ENCODE results near the gene PRKCSH.
"Not testable (repeated sequence)": the region's sequence is repeated elsewhere in the genome, so short reads cannot be mapped to it uniquely, and the experiment has no call there.

The PRKCSH gene

DNA sequence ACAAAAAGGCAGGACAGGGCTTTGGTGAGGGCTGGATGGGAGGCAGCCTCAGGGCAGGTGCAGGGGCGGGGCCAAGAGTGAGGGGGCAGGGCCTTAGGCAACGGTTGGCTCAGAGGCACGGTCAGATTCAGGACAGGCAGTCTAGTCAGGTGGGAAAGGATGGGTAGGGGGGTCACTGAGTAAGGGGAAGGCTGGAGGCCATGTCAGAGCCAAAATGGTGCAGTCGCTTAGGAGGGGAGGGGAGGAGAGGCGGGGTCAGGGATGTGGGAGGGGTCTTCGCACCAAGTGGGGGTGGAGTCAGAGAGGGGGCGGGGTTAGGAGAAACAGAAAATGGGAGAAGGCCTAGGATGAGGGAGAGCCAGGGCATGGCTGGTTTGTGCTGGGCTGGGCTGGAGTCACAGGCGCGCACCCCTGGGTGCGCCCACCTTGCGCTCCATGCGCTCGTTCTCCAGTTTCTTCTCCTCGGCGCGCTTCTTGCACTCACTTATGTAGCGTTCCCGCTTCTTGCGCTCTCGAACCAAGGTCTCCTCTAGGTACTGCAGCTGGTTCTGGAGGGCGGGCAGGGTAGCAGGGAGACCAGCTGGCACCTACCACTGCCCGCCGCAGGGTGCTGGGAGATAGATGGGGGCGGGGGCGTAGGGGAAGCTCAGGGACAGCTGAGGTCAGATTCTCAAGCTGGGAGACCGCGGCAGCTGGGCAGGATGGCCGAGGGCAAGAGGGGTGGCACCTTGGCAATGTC is 9.5 kb upstream of the PRKCSH start:
- ChIA-PET POLR2A (no interaction called here), CTCF (interaction anchor here (1.1 kb wide), 1 partner anchor 9 kb away, joined by 4 read pairs; the partner anchor contains the start of genes ODAD3 and PRKCSH)
- Histone ChIP-seq H3K27ac (ENCODE audit: extremely low read depth, low read depth, low read length) (no peak overlapping the region), H3K4me3 (ENCODE audit: low read depth, low read length) (no peak overlapping the region), H3K4me1 (ENCODE audit: control insufficient read depth, insufficient read depth, low read length) (no peaks in the 10 kb centered on the region), H3K9me3 (ENCODE audit: control insufficient read depth, insufficient read depth, low read depth, low read length) (no peaks in the 10 kb centered on the region), H3K36me3 (ENCODE audit: control insufficient read depth in 2 of 2, insufficient read depth in 1 of 2, low read length in 2 of 2) (no peaks in the 10 kb centered on the region)
- peak; percentile 43; the same call in 1 of the 2 replicates for TF ChIP-seq PATZ1 (tag by site-specific recombination; IDR thresholded peaks at IDR 0.05)
- no peak for TF ChIP-seq ZBTB7A (tag by site-specific recombination; IDR thresholded peaks at IDR 0.05; ENCODE audit: low read depth)
- TF ChIP-seq SP2 (tag by site-specific recombination; IDR thresholded peaks at IDR 0.05): 0 out of 2 replicates have a peak, but pooled peaks have one; percentile 25
- 0 out of 2 replicates have a peak, but pooled peaks have one; percentile 23 for TF ChIP-seq KLF1 (tag by site-specific recombination; IDR thresholded peaks at IDR 0.05)
- TF ChIP-seq SP3 (tag by site-specific recombination; IDR thresholded peaks at IDR 0.05): 0 out of 2 replicates have a peak, but pooled peaks have one; percentile 31
- no peak for TF ChIP-seq ZBTB21 (tag by site-specific recombination; IDR thresholded peaks at IDR 0.05)

GRCh38 chr19:11426656-11427055 is 8.8 kb upstream of the PRKCSH start:
- POLR2A ChIA-PET: interaction anchor here (0.6 kb wide), 2 partner anchors 9 to 43 kb away, joined by 6 read pairs; partner anchors contain the start of gene EPOR

GRCh38 chr19:11433526-11433925 is 1.9 kb upstream of the PRKCSH start:
- H3K4me3 ChIP-seq (ENCODE audit: low read depth, low read length); H3K27ac ChIP-seq (ENCODE audit: extremely low read depth, low read depth, low read length); H3K9me3 ChIP-seq (ENCODE audit: control insufficient read depth, insufficient read depth, low read depth, low read length); H3K4me1 ChIP-seq (ENCODE audit: control insufficient read depth, insufficient read depth, low read length); POLR2A ChIA-PET: not testable (repeated sequence)
- CTCF ChIA-PET: interaction anchor here (0.7 to 4.3 kb wide), 2 partner anchors 12 to 51 kb away, joined by 4 to 66 read pairs; partner anchors contain the start of gene EPOR
- peak; percentile 89 for TF ChIP-seq ZNF121 (tag by site-specific recombination; IDR thresholded peaks at IDR 0.05)
- peaks cover 6 to 21% of the 10 kb centered on the region in 2 experiments; a peak in 2 of 3 replicates for H3K36me3 ChIP-seq (ENCODE audit: control insufficient read depth in 2 of 2, insufficient read depth in 1 of 2, low read length in 2 of 2)

More at GRCh38 chr19:11426656-11427055, 8.8 kb upstream of the PRKCSH start:
- Histone ChIP-seq H3K4me3 (ENCODE audit: low read depth, low read length) (no peak overlapping the region), H3K9me3 (ENCODE audit: control insufficient read depth, insufficient read depth, low read depth, low read length) (no peaks in the 10 kb centered on the region), H3K27ac (ENCODE audit: extremely low read depth, low read depth, low read length) (no peak overlapping the region), H3K4me1 (ENCODE audit: control insufficient read depth, insufficient read depth, low read length) (no peaks in the 10 kb centered on the region), H3K36me3 (ENCODE audit: control insufficient read depth in 2 of 2, insufficient read depth in 1 of 2, low read length in 2 of 2) (no peaks in the 10 kb centered on the region)
- CTCF ChIA-PET: interaction anchor here (1.1 kb wide), 1 partner anchor 8 kb away, joined by 4 read pairs; the partner anchor contains the start of genes ODAD3 and PRKCSH
- TF ChIP-seq ZFHX2 (tag by site-specific recombination; conservative IDR thresholded peaks at IDR 0.05) (0 out of 2 replicates have a peak, but pooled peaks have one; percentile 8), EGR2 (tag by site-specific recombination; IDR thresholded peaks at IDR 0.05; ENCODE audit: low read depth) (no peak), ZNF433 (tag by site-specific recombination; IDR thresholded peaks at IDR 0.05; ENCODE audit: low read depth) (no peak), ZNF112 (tag by site-specific recombination; IDR thresholded peaks at IDR 0.05) (no peak), BCL11A (tag by site-specific recombination; IDR thresholded peaks at IDR 0.05; ENCODE audit: low read depth) (no peak), ZNF214 (tag by site-specific recombination; IDR thresholded peaks at IDR 0.05; ENCODE audit: borderline replicate concordance) (no peak)

DNA sequence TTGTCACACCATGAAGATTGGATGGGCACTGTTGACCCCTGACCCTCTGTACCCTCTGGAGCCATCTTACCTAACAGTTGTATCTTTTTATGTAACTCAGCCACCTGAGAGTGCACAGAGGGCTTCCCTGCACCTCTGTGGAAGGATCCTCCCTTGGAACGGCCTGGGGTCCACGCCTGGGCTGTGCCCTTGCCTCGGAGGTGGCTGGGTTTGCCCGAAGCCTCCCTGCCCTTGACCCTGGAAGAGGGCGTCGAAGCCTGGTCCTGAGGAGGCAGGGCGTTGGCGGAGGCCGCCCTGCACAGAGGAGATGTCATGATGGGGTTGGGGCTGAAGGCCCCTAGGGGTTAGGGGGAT is 755 bp upstream of the PRKCSH start:
- ChIA-PET CTCF (interaction anchor here (0.6 to 4.3 kb wide), 15 partner anchors 8 to 146 kb away, joined by 3 to 66 read pairs (median 5); partner anchors contain the start of gene EPOR), POLR2A (interaction anchor here (0.6 to 2.3 kb wide), 10 partner anchors 11 to 141 kb away, joined by 3 to 27 read pairs (median 3); partner anchors contain the start of genes CCDC159, EPOR, SWSAP1 and TMEM205)
- Histone ChIP-seq H3K4me3 (ENCODE audit: low read depth, low read length) (peak overlapping the region; percentile 44), H3K9me3 (ENCODE audit: control insufficient read depth, insufficient read depth, low read depth, low read length) (no peaks in the 10 kb centered on the region), H3K36me3 (ENCODE audit: control insufficient read depth in 2 of 2, insufficient read depth in 1 of 2, low read length in 2 of 2) (peaks cover 17 to 28% of the 10 kb centered on the region in 2 experiments; a peak in 2 of 3 replicates), H3K27ac (ENCODE audit: extremely low read depth, low read depth, low read length) (no peak overlapping the region), H3K4me1 (ENCODE audit: control insufficient read depth, insufficient read depth, low read length) (0 out of 2 replicates have a peak, but pooled peaks cover 4% of the 10 kb centered on the region)
- TF ChIP-seq ZNF341 (tag by site-specific recombination; IDR thresholded peaks at IDR 0.05; ENCODE audit: low read depth) (0 out of 2 replicates have a peak, but pooled peaks have one; percentile 22), ZFP41 (tag by site-specific recombination; IDR thresholded peaks at IDR 0.05; ENCODE audit: borderline replicate concordance) (no peak), ZNF335 (tag by site-specific recombination; conservative IDR thresholded peaks at IDR 0.05) (peak; percentile 92), ZNF148 (tag by site-specific recombination; IDR thresholded peaks at IDR 0.05; ENCODE audit: borderline replicate concordance) (no peak), KLF1 (tag by site-specific recombination; IDR thresholded peaks at IDR 0.05) (0 out of 2 replicates have a peak, but pooled peaks have one; percentile 27)
